Muscle of leg (tissue), 16 donors: ENCODE results near the gene RPAIN. TPM values are rescaled to one million over a fixed set of nuclear protein-coding genes. Genes with fewer than 3 reads are reported as not detected.

ENCODE experiments used
- DNase-seq: peaks from one replicate; pipeline ENCODE4 v3.0.0; 2013
- H3K27ac ChIP-seq: one replicate; pipeline ENCODE4 v1.5.1; 2013; ENCODE audit warnings: mild to moderate bottlenecking, low read length, control low read depth
- H3K27me3 ChIP-seq: one replicate; pipeline ENCODE4 v1.6.1; 2013; ENCODE audit warnings: low read length; ENCODE audit not compliant: control insufficient read depth, insufficient read depth
- H3K36me3 ChIP-seq: one replicate; pipeline ENCODE4 v1.6.1; 2013; ENCODE audit warnings: low read length; ENCODE audit not compliant: control insufficient read depth, insufficient read depth
- H3K4me1 ChIP-seq: one replicate; pipeline ENCODE4 v1.6.1; 2013; ENCODE audit warnings: low read length; ENCODE audit not compliant: control insufficient read depth, insufficient read depth
- H3K4me3 ChIP-seq: one replicate; pipeline ENCODE4 v1.5.1; 2013; ENCODE audit warnings: low read length, control low read depth
- H3K9me3 ChIP-seq: replicated peaks from 2 replicates; pipeline ENCODE4 v1.6.1; 2013; ENCODE audit warnings: low read depth, low read length; ENCODE audit not compliant: control insufficient read depth
- WGBS: methylation state at CpG from one replicate; pipeline ENCODE4 v1.1.5; 2013; ENCODE audit warnings: missing lambda C conversion rate; ENCODE audit not compliant: insufficient coverage; 5-methylcytosine and 5-hydroxymethylcytosine counted together
- long read RNA-seq, 11 donors: transcript quantifications; one replicate each; lab custom pipeline, GENCODE V29; 2026
- polyA plus RNA-seq, 8 donors: library from polyadenylated mRNA; unstranded; fragments of 120-200 nt; gene quantifications; one replicate each; pipeline versions ENCODE4 v1.2.1 to v1.2.3, GENCODE V29; 2013; ENCODE audit warnings: inconsistent platforms in 1 of 8, low replicate concordance in 1 of 8; ENCODE audit not compliant: insufficient read length in 8 of 8, insufficient read depth in 1 of 8
- total RNA-seq: library from RNA; stranded (reverse); fragments of 120-200 nt; gene quantifications from one replicate; pipeline ENCODE4 v1.2.4, GENCODE V29; 2013

The RPAIN gene
- 50.8 TPM for total RNA-seq
- 10 to 100 TPM; 36.3 to 59.5 (median 45.8) TPM for polyA plus RNA-seq
- long read RNA-seq, donor 1, transcript RPAIN-203 (7 exons, 1,535 nt), result major isoform, 6 of 20 reads
- long read RNA-seq, donor 1, partial matches to known transcripts, result 5 of 20 reads
- long read RNA-seq, donor 1, other reads (novel, unspliced or antisense), result 0 of 20 reads
- long read RNA-seq, donor 2, partial matches to known transcripts, result 13 of 20 reads
- long read RNA-seq, donor 2, other reads (novel, unspliced or antisense), result 0 of 20 reads
- long read RNA-seq, donor 3, transcript RPAIN-201 (5 exons, 815 nt), result minor isoform, 7 of 47 reads
- long read RNA-seq, donor 3, transcript RPAIN-205 (4 exons, 1,057 nt), result minor isoform, 10 of 47 reads
- long read RNA-seq, donor 3, transcript RPAIN-203 (7 exons, 1,535 nt), result major isoform, 14 of 47 reads
- long read RNA-seq, donor 3, partial matches to known transcripts, result 0 of 47 reads
- long read RNA-seq, donor 3, other reads (novel, unspliced or antisense), result 0 of 47 reads
- long read RNA-seq, donor 4, transcript RPAIN-205 (4 exons, 1,057 nt), result minor isoform, 9 of 33 reads
- long read RNA-seq, donor 4, transcript RPAIN-203 (7 exons, 1,535 nt), result major isoform, 11 of 33 reads
- long read RNA-seq, donor 4, transcript RPAIN-201 (5 exons, 815 nt), result minor isoform, 7 of 33 reads
- long read RNA-seq, donor 4, partial matches to known transcripts, result 0 of 33 reads
- long read RNA-seq, donor 4, other reads (novel, unspliced or antisense), result 0 of 33 reads
- long read RNA-seq, donor 5, transcript RPAIN-201 (5 exons, 815 nt), result minor isoform, 14 of 86 reads
- long read RNA-seq, donor 5, transcript RPAIN-205 (4 exons, 1,057 nt), result major isoform, 31 of 86 reads
- long read RNA-seq, donor 5, transcript RPAIN-203 (7 exons, 1,535 nt), result minor isoform, 17 of 86 reads
- long read RNA-seq, donor 5, transcript RPAIN-202 (6 exons, 1,394 nt), result minor isoform, 14 of 86 reads
- long read RNA-seq, donor 5, partial matches to known transcripts, result 0 of 86 reads
- long read RNA-seq, donor 5, other reads (novel, unspliced or antisense), result 0 of 86 reads
- long read RNA-seq, donor 6, transcript RPAIN-201 (5 exons, 815 nt), result minor isoform, 6 of 78 reads
- long read RNA-seq, donor 6, transcript RPAIN-203 (7 exons, 1,535 nt), result minor isoform, 23 of 78 reads
- long read RNA-seq, donor 6, transcript RPAIN-205 (4 exons, 1,057 nt), result major isoform, 33 of 78 reads
- long read RNA-seq, donor 6, transcript RPAIN-202 (6 exons, 1,394 nt), result minor isoform, 7 of 78 reads
- long read RNA-seq, donor 6, partial matches to known transcripts, result 0 of 78 reads
- long read RNA-seq, donor 6, other reads (novel, unspliced or antisense), result 0 of 78 reads
- long read RNA-seq, donor 7, transcript RPAIN-203 (7 exons, 1,535 nt), result minor isoform, 12 of 50 reads
- long read RNA-seq, donor 7, transcript RPAIN-205 (4 exons, 1,057 nt), result major isoform, 29 of 50 reads
- long read RNA-seq, donor 7, partial matches to known transcripts, result 0 of 50 reads
- long read RNA-seq, donor 7, other reads (novel, unspliced or antisense), result 0 of 50 reads
- long read RNA-seq, donor 8, transcript RPAIN-203 (7 exons, 1,535 nt), result major isoform, 16 of 93 reads
- long read RNA-seq, donor 8, transcript RPAIN-205 (4 exons, 1,057 nt), result minor isoform, 10 of 93 reads
- long read RNA-seq, donor 8, partial matches to known transcripts, result 58 of 93 reads
- long read RNA-seq, donor 8, other reads (novel, unspliced or antisense), result 0 of 93 reads
- long read RNA-seq, donor 9, transcript RPAIN-202 (6 exons, 1,394 nt), result minor isoform, 5 of 33 reads
- long read RNA-seq, donor 9, transcript RPAIN-205 (4 exons, 1,057 nt), result major isoform, 14 of 33 reads
- long read RNA-seq, donor 9, transcript RPAIN-201 (5 exons, 815 nt), result minor isoform, 5 of 33 reads
- long read RNA-seq, donor 9, partial matches to known transcripts, result 0 of 33 reads
- long read RNA-seq, donor 9, other reads (novel, unspliced or antisense), result 0 of 33 reads
- long read RNA-seq, donor 10, transcript RPAIN-203 (7 exons, 1,535 nt), result minor isoform, 11 of 315 reads
- long read RNA-seq, donor 10, transcript RPAIN-211 (3 exons, 597 nt), result minor isoform, 5 of 315 reads
- long read RNA-seq, donor 10, transcript RPAIN-201 (5 exons, 815 nt), result minor isoform, 5 of 315 reads
- long read RNA-seq, donor 10, transcript RPAIN-205 (4 exons, 1,057 nt), result major isoform, 20 of 315 reads
- long read RNA-seq, donor 10, partial matches to known transcripts, result 96 of 315 reads
- long read RNA-seq, donor 10, other reads (novel, unspliced or antisense), result 173 of 315 reads
- long read RNA-seq, donor 11, transcript RPAIN-205 (4 exons, 1,057 nt), result major isoform, 15 of 40 reads
- long read RNA-seq, donor 11, transcript RPAIN-201 (5 exons, 815 nt), result minor isoform, 5 of 40 reads
- long read RNA-seq, donor 11, transcript RPAIN-203 (7 exons, 1,535 nt), result minor isoform, 9 of 40 reads
- long read RNA-seq, donor 11, partial matches to known transcripts, result 5 of 40 reads
- long read RNA-seq, donor 11, other reads (novel, unspliced or antisense), result 0 of 40 reads

DNA sequence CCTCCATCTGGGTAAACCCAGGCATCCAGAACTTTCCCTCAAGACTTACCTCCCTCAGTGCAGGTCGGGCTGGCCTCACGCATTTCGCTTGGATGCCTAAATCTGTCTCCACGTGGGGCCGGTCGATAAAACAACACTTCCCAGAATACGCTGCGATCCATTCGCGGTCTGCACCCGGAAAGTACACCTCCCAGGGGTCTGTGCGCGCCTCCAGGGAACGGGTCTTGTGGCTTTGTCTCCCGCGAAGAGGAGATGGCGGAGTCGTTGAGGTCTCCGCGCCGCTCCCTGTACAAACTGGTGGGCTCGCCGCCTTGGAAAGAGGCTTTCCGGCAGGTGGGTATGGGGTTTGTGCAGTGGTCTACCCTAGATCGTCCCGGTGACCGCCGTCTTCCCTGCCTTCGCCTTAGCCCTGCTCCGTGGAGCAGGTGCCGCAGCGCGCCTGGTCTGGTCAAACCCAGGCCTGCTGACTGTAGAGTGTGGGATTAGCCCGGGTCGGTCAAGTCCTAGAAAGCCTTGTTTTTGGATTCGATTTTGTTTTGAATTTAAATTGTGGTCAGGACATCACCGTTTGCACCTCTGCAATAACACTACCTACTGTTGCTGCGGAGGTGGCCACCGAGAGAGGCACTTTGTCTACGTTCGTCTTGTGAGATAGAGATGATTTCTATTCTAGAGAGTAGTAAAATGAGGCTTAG lies at the start of gene RPAIN:
TSS of gene RPAIN (plus strand) at position 224 of the 695 bp plus-strand sequence. CDS start at position 253, 29 bp downstream.
- WGBS, result 0% methylated on average over 32 of the region's 41 CpGs
- Histone ChIP-seq H3K27me3 (no peaks in the 10 kb centered on the region), H3K27ac (peak within 1 kb of the TSS; percentile 93), H3K4me1 (peaks cover 16% of the 10 kb centered on the region), H3K4me3 (peak within 1 kb of the TSS; percentile 87), H3K9me3 (no peaks in the 10 kb centered on the region), H3K36me3 (peaks cover 45% of the 10 kb centered on the region)
- DNase-seq, result peak; percentile 94

DNA sequence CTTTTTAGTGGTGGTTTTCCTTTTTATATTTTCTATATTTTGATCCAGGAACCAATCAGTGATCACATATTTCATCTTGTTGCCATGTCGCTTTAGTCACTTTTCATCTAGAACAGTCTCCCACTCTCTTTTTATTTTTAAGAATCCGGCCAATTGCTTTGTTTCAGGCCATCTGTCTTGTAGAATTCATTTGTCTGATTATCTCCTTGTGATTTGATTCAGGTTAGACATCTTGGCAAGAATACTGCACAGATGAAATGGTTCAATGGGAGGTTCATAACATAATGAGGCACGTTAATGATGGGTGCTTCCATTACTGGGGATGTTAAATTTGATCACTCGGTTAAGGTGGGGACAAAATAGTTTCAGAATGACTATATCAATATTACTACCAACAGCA lies 49.6 kb upstream of the RPAIN start:
- Histone ChIP-seq H3K36me3 (peaks cover 40% of the 10 kb centered on the region), H3K4me3 (no peak overlapping the region), H3K27ac (no peak overlapping the region), H3K9me3 (no peaks in the 10 kb centered on the region), H3K4me1 (peaks cover 7% of the 10 kb centered on the region), H3K27me3 (no peaks in the 10 kb centered on the region)
- no CpG with 5 or more reads among the region's 4 CpGs for WGBS
- DNase-seq, result no peak

- WGBS, result no CpG with 5 or more reads among the region's 6 CpGs
- H3K36me3 ChIP-seq, result peaks cover 54% of the 10 kb centered on the region
- H3K27me3 ChIP-seq, result no peaks in the 10 kb centered on the region
- H3K4me1 ChIP-seq, result peaks cover 4% of the 10 kb centered on the region
- H3K27ac ChIP-seq, result no peak overlapping the region
- no peaks in the 10 kb centered on the region for H3K9me3 ChIP-seq
- no peak overlapping the region for H3K4me3 ChIP-seq
- DNase-seq, result no peak
These were observed 46.9 kb upstream of the RPAIN start for GRCh38 chr17:5373112-5373511.

- Histone ChIP-seq H3K27ac (no peak overlapping the region), H3K4me1 (no peaks in the 10 kb centered on the region), H3K27me3 (no peaks in the 10 kb centered on the region), H3K9me3 (no peaks in the 10 kb centered on the region), H3K36me3 (peaks cover 75% of the 10 kb centered on the region), H3K4me3 (no peak overlapping the region)
- DNase-seq, result no peak
- WGBS, result 93% methylated on average over 3 of the region's 3 CpGs
These were observed 41.3 kb upstream of the RPAIN start for GRCh38 chr17:5378566-5379207.

- Histone ChIP-seq H3K4me3 (no peak overlapping the region), H3K4me1 (no peaks in the 10 kb centered on the region), H3K36me3 (peaks cover 75% of the 10 kb centered on the region), H3K27ac (no peak overlapping the region), H3K9me3 (no peaks in the 10 kb centered on the region), H3K27me3 (no peaks in the 10 kb centered on the region)
- 87% methylated on average over 10 of the region's 11 CpGs for WGBS
- DNase-seq, result no peak
These were observed 40.5 kb upstream of the RPAIN start for GRCh38 chr17:5379351-5380107.

DNA sequence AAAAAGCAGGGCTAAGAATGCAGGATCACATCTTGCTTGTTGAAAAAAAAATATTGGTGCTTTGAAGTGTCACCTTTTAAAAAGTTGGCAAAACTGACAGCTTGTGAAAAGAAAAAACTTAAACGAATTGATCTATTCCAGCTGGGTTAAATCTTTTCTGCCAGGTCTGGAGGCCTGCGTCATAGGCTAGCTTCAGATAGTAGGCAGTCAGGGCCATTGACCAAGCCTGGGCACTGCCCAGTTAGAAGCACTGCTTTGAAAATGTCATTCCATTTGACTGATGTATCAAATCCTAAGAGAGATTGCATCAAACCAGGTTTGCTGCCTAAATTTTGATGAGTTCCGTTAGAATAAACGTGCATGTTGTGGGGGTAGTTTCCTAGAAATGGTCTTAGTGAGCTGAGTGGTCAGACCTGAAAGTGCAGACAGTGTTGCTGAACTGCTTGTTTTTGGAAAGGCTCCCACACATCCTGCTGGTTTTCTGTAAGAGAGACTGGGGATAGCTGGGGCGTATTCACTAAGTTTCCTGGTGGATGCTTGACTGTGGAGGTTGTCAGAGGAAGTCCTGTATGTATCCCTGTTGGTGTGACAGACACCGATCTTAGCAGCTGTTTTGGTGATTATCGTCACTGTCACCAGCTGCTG lies 39.4 kb upstream of the RPAIN start:
- Histone ChIP-seq H3K36me3 (peaks cover 79% of the 10 kb centered on the region), H3K9me3 (no peaks in the 10 kb centered on the region), H3K4me1 (no peaks in the 10 kb centered on the region), H3K27me3 (no peaks in the 10 kb centered on the region), H3K4me3 (no peak overlapping the region), H3K27ac (no peak overlapping the region)
- WGBS, result 66% methylated on average over 5 of the region's 7 CpGs
- DNase-seq, result peak; percentile 12

DNA sequence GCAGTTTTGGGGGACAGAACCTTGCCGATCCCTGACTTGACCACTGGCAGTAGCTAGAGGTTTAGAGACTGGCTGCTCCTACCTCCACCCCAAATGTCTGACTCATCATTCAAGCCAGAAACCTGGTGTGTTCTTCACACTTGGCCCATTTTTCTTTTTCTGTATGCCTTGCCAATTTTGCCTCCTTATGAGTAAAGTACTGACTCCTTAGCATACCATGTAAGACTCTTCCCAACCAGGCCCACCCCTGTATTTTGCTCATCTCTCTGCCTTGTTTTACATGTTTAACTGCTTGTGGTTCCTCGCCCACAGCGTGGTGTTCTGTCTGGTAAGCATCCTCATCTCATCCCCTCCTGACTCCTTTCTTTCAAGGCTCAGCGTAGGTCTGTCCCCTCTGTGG lies 38.4 kb upstream of the RPAIN start:
- H3K27ac ChIP-seq, result no peak overlapping the region
- no peaks in the 10 kb centered on the region for H3K27me3 ChIP-seq
- DNase-seq, result no peak
- no peaks in the 10 kb centered on the region for H3K9me3 ChIP-seq
- H3K4me1 ChIP-seq, result no peaks in the 10 kb centered on the region
- H3K36me3 ChIP-seq, result peaks cover 78% of the 10 kb centered on the region
- WGBS, result 82% methylated on average over 4 of the region's 4 CpGs
- H3K4me3 ChIP-seq, result no peak overlapping the region
